WTC11 (cell line): Measurements from ENCODE around the gene NCKAP5L.

ENCODE experiments used
- ESRRA ChIP-seq: sonication (generic); formaldehyde crosslinking; IDR thresholded peaks from 2 replicates; pipeline ENCODE4 v1.8.1; 2022; ENCODE audit warnings: mild to moderate bottlenecking, missing genetic modification reagents, borderline replicate concordance
- NR2C2 ChIP-seq: sonication (generic); formaldehyde crosslinking; IDR thresholded peaks from 2 replicates; pipeline ENCODE4 v1.8.0; 2022; ENCODE audit warnings: mild to moderate bottlenecking, missing genetic modification reagents
- PRRX2 ChIP-seq: fragments of 250-450 bp; sonication (Bioruptor Pico); IDR thresholded peaks from 2 replicates; pipeline ENCODE4 v1.8.0; 2021; ENCODE audit warnings: mild to moderate bottlenecking
- TF ChIP-seq, protein P1 (sequence below): sonication (generic); formaldehyde crosslinking; IDR thresholded peaks from 2 replicates; pipeline ENCODE4 v1.8.0; 2022; ENCODE audit warnings: mild to moderate bottlenecking, missing genetic modification reagents
- TF ChIP-seq, protein P2 (sequence below): fragments of 200-600 bp; IDR thresholded peaks from 2 replicates; pipeline ENCODE4 v1.8.0; 2022; ENCODE audit warnings: antibody characterized with exemption
- TF ChIP-seq, protein P3 (sequence below): sonication (generic); formaldehyde crosslinking; IDR thresholded peaks from 2 replicates; pipeline ENCODE4 v1.8.0; 2022; ENCODE audit warnings: mild to moderate bottlenecking, missing genetic modification reagents

GRCh38 chr12:49807991-49808580, 20.1 kb downstream of the NCKAP5L start:
- TF ChIP-seq PRRX2 (CRISPR knock-in tag) (no peak), ESRRA (CRISPR knock-in tag) (no peak), NR2C2 (CRISPR knock-in tag) (no peak)
- TF ChIP-seq, protein P1, sequence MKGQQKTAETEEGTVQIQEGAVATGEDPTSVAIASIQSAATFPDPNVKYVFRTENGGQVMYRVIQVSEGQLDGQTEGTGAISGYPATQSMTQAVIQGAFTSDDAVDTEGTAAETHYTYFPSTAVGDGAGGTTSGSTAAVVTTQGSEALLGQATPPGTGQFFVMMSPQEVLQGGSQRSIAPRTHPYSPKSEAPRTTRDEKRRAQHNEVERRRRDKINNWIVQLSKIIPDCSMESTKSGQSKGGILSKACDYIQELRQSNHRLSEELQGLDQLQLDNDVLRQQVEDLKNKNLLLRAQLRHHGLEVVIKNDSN (CRISPR knock-in tag), result no peak
- TF ChIP-seq, protein P2, sequence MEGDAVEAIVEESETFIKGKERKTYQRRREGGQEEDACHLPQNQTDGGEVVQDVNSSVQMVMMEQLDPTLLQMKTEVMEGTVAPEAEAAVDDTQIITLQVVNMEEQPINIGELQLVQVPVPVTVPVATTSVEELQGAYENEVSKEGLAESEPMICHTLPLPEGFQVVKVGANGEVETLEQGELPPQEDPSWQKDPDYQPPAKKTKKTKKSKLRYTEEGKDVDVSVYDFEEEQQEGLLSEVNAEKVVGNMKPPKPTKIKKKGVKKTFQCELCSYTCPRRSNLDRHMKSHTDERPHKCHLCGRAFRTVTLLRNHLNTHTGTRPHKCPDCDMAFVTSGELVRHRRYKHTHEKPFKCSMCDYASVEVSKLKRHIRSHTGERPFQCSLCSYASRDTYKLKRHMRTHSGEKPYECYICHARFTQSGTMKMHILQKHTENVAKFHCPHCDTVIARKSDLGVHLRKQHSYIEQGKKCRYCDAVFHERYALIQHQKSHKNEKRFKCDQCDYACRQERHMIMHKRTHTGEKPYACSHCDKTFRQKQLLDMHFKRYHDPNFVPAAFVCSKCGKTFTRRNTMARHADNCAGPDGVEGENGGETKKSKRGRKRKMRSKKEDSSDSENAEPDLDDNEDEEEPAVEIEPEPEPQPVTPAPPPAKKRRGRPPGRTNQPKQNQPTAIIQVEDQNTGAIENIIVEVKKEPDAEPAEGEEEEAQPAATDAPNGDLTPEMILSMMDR, result no peak
- TF ChIP-seq, protein P3, sequence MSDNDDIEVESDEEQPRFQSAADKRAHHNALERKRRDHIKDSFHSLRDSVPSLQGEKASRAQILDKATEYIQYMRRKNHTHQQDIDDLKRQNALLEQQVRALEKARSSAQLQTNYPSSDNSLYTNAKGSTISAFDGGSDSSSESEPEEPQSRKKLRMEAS, result no peak
